ENCODE results near the gene LETM1. TPM values are rescaled to one million over a fixed set of nuclear protein-coding genes. Genes with fewer than 3 reads are reported as not detected.
A peak's percentile ranks its signal among the peaks of the same experiment; 100 is the strongest.

The LETM1 gene
- total RNA-seq, 1 donor from 2014 or later: 109 TPM

DNA sequence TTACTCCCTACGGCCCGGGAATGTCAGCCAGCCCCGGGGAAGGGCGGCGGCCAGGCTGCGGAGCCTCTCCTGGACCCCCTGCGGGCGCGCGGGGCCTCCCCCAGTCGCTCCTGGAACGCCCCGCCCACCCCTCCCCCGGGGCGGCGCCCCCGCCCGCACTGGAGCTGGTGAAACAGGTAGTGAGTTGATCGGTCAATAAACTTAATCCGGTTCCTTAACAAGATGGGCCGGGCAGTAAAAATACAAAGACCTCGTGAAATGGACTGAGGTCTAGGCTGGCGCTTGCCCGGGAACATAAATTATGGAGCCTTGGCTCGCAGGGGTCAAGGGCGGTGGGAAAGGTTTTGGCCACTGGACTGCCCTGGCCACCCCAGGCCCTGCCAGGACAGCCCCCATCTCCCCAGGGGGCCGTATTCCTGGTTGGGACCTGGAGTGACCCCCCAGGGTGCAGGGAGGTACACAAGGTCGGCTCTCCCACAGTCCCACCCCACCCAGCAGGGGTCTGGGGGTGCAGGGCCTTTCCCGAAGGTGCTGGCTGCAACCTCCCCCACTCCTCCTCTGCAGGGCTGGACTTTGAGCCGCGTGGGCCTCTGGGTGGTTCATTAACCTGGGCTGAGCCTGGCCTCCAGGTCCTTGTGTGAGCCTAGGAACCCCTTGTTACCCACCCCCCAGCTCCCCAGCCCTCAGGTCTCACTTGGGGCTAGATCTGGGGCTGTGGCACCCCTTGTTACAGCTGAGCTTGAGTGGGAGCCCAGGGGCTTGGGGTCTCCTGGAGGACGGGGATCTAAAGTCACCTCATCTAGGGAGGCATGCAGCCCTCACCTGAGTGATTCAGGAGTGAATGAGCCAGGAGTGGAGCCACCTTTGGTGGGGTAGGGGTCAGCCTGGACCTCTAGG, 60.4 kb downstream of the LETM1 start:
- TF ChIP-seq, protein P1, sequence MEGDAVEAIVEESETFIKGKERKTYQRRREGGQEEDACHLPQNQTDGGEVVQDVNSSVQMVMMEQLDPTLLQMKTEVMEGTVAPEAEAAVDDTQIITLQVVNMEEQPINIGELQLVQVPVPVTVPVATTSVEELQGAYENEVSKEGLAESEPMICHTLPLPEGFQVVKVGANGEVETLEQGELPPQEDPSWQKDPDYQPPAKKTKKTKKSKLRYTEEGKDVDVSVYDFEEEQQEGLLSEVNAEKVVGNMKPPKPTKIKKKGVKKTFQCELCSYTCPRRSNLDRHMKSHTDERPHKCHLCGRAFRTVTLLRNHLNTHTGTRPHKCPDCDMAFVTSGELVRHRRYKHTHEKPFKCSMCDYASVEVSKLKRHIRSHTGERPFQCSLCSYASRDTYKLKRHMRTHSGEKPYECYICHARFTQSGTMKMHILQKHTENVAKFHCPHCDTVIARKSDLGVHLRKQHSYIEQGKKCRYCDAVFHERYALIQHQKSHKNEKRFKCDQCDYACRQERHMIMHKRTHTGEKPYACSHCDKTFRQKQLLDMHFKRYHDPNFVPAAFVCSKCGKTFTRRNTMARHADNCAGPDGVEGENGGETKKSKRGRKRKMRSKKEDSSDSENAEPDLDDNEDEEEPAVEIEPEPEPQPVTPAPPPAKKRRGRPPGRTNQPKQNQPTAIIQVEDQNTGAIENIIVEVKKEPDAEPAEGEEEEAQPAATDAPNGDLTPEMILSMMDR (IDR thresholded peaks at IDR 0.05; ENCODE audit: insufficient read depth, low read length, severe bottlenecking): no peak
- peaks cover 40% of the 10 kb centered on the region for H3K36me3 ChIP-seq (ENCODE audit: control insufficient read depth, insufficient read depth, low read length)
- peak overlapping the region; percentile 87 for H3K4me3 ChIP-seq (ENCODE audit: low read depth, low read length)
- FAIRE-seq: no peak
- H3K27me3 ChIP-seq (ENCODE audit: control insufficient read depth, insufficient read depth, low read length): no peaks in the 10 kb centered on the region
- no peak for DNase-seq (ENCODE audit: low read depth)

DNA sequence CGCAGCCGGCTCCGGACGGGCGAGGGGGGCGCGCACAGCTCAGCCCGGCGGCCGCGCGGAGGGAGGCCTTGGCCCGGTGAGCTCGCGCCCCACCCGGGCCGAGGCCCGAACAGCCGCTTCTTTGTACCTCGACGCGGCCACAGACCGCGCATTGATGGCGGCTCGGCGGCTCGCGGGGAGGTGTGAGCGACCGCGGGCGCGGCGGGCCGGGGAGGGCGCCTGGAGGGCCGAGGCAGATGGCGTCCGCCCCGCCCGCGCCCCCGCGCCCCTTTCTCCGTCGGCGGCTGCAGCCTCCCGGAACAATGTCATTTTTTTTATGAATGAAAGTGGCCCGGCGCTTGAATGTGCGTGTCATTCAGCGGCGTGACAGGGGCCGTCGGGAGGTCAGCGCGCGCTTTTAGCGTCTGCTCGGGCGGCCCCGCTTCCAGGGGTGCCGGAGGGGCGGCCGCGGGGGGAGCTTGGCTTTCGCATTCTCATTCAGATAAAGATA, 61.1 kb downstream of the LETM1 start:
- DNase-seq (ENCODE audit: low read depth) (no peak), FAIRE-seq (no peak)
- Histone ChIP-seq H3K27me3 (ENCODE audit: control insufficient read depth, insufficient read depth, low read length) (no peaks in the 10 kb centered on the region), H3K4me3 (ENCODE audit: low read depth, low read length) (peak overlapping the region; percentile 87), H3K36me3 (ENCODE audit: control insufficient read depth, insufficient read depth, low read length) (peaks cover 36% of the 10 kb centered on the region)
- TF ChIP-seq, protein P1 (IDR thresholded peaks at IDR 0.05; ENCODE audit: insufficient read depth, low read length, severe bottlenecking): no peak

DNA sequence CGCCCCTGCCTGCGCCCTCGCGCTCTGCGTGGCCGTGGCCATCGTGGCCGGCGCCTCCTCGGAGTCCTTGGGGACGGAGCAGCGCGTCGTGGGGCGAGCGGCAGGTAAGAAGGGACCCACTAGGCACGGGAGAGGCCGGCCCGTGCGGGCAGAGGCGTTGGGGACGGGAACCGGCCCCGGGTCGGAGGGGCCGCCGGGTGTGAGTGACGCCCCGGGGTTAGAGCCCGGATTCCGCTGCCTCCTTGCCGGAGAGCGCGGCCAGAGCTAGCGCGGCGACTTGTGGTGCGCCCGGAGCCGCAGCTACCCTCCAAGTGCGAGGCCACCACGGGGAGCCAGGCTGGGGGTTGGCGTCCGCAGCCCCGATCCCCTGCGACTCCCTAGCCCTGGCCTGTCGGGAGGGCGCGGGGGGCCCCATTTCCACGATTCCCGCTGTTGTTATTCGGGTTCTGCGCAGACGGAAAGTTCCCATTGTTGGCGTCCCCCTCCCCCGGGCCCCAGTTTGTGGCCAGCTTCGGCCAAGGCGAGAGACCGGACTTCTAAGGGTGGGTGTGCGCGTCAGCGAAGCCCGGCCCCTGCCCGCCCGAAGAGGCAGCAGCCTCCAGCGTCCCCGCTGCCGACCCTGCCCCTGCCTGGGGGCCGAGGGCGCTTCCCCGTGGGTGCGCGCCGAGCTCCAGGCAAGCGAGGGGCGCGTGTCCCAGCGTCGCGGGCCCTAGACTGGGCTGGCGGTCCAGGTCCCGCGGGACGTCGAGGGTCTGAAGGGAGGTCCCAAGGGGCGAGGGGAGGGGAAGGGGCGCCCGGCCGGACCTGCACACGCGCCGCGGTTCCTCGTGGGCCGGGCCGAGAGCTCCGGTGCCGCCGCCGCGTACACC, 61.8 kb downstream of the LETM1 start:
- TF ChIP-seq, protein P1 (IDR thresholded peaks at IDR 0.05; ENCODE audit: insufficient read depth, low read length, severe bottlenecking): no peak
- no peak for DNase-seq (ENCODE audit: low read depth)
- FAIRE-seq: no peak
- no peaks in the 10 kb centered on the region for H3K27me3 ChIP-seq (ENCODE audit: control insufficient read depth, insufficient read depth, low read length)
- peak overlapping the region; percentile 87 for H3K4me3 ChIP-seq (ENCODE audit: low read depth, low read length)
- H3K36me3 ChIP-seq (ENCODE audit: control insufficient read depth, insufficient read depth, low read length): peaks cover 29% of the 10 kb centered on the region

DNA sequence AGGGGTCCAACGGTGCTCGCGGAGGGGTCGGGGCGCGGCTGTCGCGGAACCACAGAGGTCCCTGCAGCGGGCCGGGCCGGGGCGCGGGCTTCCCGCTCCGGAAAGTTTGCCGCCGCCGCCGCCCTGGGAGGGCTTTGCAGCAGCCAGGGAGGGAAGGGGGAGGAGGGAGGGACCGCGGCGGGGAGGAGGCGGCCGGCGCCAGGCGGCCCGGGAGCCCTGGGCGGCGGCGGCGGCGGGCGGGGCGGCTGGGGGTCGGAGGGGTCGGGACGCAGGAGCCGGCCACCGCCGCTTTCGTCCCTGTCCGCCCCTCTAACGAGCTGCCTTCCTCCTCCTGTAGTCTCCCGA, 62.5 kb downstream of the LETM1 start:
- FAIRE-seq (no peak), DNase-seq (ENCODE audit: low read depth) (no peak)
- TF ChIP-seq, protein P1 (IDR thresholded peaks at IDR 0.05; ENCODE audit: insufficient read depth, low read length, severe bottlenecking): no peak
- peak overlapping the region; percentile 87 for H3K4me3 ChIP-seq (ENCODE audit: low read depth, low read length)
- H3K27me3 ChIP-seq (ENCODE audit: control insufficient read depth, insufficient read depth, low read length): no peaks in the 10 kb centered on the region
- peaks cover 22% of the 10 kb centered on the region for H3K36me3 ChIP-seq (ENCODE audit: control insufficient read depth, insufficient read depth, low read length)

DNA sequence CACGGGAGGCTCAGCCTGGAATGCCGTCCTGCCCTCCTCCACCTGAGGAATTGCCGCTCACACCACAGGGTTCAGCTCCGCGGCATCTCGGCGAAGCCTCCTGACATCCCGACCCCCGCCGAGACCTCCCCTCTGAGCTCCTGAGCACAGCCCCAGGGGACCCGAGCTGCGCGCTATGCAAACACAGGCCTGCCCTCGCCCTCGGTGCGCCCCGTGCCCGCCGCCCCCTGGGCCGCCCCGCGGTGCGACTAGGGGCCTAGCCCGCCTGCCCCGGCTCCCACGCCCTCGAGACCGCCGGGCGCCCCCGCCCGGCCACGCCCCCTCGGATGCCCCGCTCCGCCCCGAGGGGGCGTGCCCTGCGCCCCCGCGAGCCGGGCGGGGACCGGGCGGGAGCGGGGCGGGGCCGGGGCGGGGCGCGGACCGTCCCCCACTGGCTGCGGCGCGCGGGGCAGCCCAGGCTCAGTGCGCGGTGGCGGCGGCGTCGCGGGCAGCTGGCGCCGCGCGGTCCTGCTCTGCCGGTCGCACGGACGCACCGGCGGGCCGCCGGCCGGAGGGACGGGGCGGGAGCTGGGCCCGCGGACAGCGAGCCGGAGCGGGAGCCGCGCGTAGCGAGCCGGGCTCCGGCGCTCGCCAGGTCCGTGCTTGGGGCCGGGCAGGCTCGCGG, 63.0 kb downstream of the LETM1 start, which contains the start of gene FGFR3:
Gene FGFR3 (plus strand): TSS at position 462 of the 664 bp plus-strand sequence. CDS start 642 bp downstream, outside the sequence.
- peaks cover 20% of the 10 kb centered on the region for H3K36me3 ChIP-seq (ENCODE audit: control insufficient read depth, insufficient read depth, low read length)
- H3K27me3 ChIP-seq (ENCODE audit: control insufficient read depth, insufficient read depth, low read length): no peaks in the 10 kb centered on the region
- TF ChIP-seq, protein P1 (IDR thresholded peaks at IDR 0.05; ENCODE audit: insufficient read depth, low read length, severe bottlenecking): no peak
- DNase-seq (ENCODE audit: low read depth) (no peak), FAIRE-seq (no peak)
- H3K4me3 ChIP-seq (ENCODE audit: low read depth, low read length): peak within 1 kb of the TSS; percentile 87
